ENCODE results near the gene REEP5.
"Not testable (repeated sequence)": the region's sequence is repeated elsewhere in the genome, so short reads cannot be mapped to it uniquely, and the experiment has no call there.

Gene REEP5

DNA sequence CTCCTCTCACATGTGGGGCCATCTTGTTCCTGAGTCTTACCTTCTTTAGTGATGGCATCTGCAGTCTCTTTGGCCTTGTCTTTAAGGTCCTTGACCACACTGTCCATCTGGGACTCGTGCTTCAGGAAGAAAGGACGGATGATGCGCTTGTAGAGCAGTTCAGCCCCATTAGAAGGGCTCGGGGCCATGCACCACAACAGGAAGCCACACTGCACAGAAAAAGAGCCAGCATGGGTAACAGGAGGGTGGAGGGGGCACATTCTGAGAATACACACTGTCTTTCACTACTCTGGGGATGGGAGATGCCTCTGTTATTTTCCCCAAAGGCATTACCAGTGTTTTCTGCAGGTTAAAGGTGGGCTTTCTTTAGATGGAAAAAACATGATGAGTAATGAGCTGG, 35.1 kb downstream of the REEP5 start:
- no peak for DNase-seq (ENCODE audit: low read depth, low spot score)

DNA sequence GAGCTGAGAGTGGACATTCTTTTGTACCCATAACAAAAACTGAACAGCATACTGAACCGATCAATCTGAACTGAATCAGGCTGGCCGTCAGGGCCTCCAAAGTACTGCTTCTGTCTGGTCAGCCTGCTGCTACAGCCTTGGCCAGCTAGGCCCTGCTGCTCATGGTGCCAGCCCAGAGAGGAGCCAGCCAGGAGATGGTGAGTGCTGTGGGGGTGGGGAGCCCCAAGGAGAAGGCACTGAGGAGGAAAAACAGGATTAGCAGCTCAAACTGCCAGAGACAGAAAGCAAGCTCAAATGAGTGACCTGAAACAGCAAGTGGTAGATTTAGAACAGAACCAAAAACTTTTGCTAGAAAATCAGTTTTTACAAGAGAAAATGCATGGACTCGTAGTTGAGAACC, 37.0 kb downstream of the REEP5 start:
- no peak for DNase-seq (ENCODE audit: low read depth, low spot score)

DNA sequence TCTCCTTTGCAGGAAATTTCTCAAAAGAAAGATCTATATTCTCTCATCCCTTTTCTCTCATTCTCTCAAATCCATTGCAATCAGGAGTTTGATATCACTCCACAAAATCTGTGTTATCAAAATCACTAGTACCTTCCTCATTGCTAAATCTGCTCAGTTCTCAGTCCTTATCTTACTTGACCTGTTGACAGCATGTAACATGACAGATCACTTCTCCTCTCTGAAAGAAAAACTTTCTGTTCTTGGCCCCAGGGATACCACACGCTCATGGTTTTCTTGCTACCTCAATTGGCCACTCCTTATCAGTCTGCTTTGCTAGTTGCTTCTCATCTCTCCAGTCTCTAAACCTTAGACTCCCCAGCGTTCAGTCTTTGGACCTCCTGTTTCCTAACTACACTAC, 38.8 kb downstream of the REEP5 start:
- DNase-seq (ENCODE audit: low read depth, low spot score) = no peak

DNA sequence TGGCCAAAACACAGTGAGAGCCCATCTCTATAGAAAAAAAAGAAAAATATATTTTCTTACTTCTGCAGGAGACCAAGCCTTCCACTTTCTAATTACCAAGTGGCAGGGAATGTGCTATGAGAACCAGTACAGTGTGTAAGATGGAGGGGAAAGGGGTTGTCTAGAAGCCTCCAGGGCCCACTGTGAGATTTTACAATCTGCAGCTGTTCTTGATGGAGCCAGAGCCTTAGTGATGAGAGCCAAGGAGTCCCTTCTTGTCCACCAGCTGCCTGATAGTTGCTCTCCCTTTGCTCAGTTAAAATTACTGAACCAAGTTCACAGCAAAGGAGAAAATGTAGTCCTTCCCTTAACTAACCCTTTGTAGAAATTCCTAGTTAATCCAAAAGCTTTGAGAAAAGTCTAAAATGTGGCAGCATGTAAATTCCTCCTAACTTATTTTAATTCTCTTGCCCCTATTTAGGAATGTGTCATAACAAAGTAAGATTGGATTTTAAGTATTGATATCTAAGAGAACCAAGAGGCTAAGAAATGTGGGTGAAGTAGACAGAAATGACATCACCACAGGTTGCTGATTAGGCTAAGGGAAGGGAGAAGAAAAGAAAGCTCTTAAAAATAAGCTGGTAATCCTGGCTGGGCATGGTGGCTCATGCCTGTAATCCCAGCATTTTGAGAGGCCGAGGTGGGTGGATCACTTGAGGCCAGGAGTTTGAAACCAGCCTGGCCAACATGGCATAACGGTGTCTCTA, 41.6 kb downstream of the REEP5 start:
- no peak for DNase-seq (ENCODE audit: low read depth, low spot score)

DNA sequence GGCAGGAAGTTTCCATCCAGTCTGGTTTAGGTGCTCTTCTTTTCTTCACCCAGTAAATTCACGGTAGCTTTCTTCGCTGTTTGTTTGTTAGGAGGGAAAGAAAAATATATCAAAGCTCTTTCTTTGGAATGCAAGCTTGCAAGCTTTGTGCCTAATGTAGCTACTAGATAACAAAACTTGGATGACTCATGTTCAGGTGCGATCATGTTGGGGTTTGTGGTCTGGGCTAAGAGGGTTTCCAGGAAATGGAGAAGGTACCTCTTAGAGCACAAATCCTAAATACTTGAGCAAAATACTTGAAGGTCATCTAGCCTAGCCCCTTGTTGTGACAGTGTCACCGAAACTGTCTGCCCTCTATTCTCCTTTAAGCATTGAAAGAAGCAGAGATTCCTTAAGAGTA, 43.3 kb downstream of the REEP5 start:
- DNase-seq (ENCODE audit: low read depth, low spot score) = no peak

DNA sequence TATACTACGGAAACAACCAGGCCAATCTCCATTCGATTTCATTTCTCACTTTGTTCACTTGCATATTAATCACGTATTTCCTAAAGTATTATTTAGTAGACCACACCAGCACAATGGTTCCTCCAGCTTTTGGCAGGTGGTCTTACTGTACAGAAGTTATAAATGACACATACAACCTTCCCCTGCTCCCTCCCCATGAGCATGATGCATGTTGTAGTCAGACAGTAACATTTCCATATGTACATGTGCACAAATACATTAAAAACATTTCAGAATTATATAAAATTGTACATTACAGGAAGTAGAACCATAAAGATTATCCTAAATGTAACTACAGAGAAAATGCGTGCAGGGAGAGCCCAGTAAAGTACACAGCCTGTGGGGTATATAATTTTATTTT, 43.9 kb downstream of the REEP5 start:
- no peak for DNase-seq (ENCODE audit: low read depth, low spot score)

DNA sequence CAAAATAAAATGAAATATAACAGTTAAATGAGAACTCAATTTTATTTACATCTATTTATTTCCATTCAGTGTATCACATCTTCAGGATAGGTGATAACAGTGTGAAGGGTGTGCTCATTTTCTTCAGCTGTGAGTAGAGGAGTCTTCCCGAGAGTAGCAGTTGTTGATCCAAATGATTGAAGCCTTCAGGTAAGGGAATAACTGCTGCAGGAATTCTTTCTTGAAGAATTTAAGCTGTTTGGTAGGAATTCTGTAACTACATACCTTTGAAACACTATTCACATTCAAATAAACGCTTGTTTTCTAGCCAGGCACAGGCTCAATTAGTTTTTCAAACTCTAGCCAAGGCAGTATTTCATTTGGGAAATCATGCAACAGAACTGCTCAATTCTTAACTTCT, 45.7 kb downstream of the REEP5 start:
- no peak for DNase-seq (ENCODE audit: low read depth, low spot score)

DNA sequence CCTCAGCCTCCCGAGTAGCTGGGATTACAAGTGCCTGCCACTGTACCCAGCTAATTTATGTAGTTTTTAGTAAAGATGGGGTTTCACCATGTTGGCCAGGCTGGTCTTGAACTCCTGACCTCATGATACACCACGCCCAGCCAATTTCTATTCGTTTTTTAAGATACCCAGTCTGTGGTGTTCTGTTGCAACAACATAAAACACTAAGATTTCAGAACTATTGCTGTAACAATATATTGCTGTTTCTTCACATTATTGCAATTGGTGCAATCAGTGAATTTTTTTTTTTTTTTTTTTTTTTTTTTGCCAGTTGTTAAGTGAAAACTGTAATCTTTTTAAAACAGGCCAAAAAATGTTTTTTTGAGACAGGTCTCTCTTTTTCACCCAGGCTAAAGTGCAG, 51.1 kb downstream of the REEP5 start:
- no peak for DNase-seq (ENCODE audit: low read depth, low spot score)

DNA sequence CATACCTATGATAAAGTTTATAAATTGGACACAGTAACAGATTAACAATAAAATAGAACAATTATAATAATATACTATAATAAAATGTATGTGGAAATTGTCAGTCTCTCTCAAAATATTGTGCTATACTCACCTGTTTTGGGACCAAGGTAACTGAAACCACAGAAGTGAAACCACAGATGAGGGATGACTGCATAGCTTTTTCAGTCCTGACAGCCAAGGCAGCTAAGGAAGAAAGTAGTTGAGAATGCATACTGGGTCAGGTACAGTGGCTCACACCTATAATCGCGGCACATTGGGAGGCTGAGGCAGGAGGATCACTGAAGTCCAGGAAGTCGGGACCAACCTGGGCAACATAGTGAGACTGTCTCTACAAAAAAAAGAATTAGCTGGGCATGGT, 52.1 kb downstream of the REEP5 start:
- no peak for DNase-seq (ENCODE audit: low read depth, low spot score)

DNA sequence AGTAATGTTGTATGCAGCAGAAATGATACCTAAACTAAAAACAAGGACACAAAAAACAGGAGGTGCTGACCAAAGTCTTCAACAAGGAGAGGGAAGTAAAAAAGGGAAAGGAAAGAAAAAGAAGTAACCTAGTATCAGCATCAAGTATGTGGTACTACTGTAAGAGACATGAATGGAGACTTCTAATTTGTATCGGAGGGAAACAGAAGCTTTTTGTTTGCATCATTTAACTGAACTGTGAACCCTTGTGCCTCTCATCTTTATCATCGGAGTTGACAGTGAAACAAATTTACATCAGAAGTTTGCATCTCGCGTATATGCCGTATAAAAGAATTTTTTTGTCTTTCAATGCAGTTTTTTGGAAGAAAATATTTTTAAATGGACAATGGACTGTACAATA, 54.6 kb downstream of the REEP5 start:
- DNase-seq (ENCODE audit: low read depth, low spot score) = no peak

DNA sequence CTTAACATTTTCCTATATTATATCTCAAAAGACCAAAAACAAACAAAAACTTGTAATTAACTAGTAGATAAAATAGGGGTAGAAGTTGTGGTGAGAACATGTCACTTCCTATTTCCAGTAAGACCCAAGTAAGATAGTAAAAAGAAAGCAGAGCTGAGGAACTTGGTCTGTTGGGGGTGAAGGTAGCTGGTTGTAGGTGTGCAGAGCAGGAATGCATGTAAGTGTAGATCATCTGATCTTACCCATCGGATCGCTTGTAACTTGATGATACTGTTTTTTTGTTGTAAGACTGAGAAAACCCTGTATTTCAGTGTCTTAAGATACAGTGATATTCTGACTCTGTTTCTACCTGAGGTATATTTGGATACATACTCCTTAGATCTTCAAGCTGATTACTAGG, 55.3 kb downstream of the REEP5 start:
- DNase-seq (ENCODE audit: low read depth, low spot score) = no peak

DNA sequence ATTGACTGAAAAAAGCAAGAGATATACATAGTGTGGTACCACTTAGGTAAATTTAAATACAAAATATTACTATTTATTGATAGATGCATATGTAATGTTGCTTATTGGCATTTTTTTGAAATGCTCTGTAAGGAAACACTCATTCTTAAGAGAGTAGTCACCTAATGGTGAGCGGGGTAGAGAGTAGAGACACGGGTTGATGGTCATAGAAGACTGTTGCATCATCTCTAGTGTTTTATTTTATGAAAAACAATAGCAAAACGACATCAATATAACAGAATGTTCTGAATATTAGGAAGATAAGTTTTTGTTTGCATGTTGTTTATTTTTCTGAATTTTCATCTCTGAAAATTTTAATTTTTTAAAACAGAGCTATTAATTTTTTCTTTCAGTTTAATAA, 56.9 kb downstream of the REEP5 start:
- no peak for DNase-seq (ENCODE audit: low read depth, low spot score)

DNA sequence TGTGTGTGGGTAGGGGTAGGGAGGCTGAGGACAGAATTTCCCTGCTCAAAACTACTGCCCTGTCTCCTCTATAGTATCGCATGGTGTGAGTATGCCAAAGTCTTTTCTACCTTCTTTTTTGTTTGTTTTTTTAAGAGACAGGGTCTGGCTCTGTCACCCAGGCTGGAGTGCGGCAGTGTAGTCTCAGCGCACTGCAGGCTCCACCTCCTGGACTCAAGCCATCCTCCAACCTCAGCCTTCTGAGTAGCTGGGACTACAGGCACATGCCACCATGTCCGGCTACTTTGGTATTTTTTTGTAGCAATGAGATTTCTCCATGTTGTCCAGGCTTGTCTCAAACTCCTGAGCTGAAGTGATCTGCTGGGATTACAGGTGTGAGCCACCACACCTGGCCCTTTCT, 58.5 kb downstream of the REEP5 start:
- DNase-seq (ENCODE audit: low read depth, low spot score) = no peak

DNA sequence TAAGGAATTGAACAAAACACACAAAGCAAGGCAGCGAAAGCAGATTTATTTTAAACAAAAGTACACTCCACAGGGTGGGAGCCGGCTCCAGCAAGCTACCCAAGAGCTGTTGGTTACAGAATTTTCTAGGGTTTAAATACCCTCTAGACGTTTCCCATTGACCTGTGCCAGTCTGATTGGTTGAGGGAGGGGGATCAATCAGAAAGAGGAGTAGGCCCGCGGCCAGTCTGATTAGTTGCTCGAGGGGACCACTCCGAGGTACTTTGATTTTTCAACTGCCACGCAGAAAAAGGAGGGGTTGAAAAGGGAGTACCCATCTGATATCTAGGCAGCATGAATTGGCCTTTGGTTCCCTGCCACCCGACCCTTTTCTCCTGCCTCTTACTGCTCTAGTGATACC, 59.9 kb downstream of the REEP5 start:
- peak; percentile 52 for DNase-seq (ENCODE audit: low read depth, low spot score)

DNA sequence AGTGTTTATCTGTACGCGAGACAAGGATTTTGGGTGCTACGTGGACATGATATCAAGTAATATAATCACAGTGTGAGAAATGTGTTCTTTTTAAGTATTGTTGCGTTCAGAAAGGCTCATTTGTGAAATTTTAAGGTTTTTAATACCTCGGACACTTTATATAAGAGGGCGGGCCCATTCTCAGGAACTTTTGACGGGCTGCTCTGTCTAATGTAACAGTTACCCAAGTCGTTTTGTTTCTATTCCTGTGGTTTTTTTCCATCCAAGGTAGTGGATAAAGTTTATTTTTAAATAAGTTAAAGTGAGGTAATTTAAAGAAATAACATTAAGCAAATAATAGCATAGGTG, 60.4 kb downstream of the REEP5 start:
- no peak for DNase-seq (ENCODE audit: low read depth, low spot score)

DNA sequence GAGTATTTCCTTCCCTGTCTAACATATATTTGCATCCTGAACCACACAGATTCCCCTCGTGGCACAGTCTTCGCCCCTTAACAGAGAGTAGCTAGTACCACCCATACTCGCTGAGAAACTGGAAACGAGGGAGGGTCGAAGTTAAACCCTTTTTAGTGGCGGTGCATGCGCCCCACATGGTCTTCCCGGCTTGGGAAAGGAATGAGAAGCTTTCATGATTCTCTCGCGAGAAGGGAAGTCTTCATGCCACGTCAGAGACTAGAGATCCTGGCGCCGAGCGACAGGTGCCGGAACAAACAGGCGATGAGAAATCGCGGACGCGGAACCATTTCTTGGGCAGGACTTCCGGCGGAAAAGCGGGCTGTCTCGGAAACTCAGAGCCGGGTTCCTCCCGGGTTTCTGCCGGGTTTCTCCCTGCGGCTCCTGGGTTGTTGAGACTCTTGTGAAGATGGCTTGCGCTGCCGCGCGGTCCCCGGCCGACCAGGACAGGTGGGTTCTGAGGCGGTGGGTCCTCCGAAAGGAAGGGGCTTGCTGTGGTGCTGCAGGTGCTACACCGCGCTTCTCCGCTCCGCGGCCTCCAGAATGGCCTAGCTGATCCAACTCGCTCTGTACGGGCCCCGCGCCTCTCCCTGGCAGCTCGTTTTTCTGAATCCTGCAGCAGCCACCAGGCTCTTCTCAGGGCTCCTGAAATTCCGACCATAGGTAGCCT, 60.9 kb downstream of the REEP5 start, which contains the start of gene SRP19:
Gene SRP19 (plus strand): TSS at position 359 of the 709 bp plus-strand sequence. CDS start 90 bp downstream, at position 449.
- DNase-seq (ENCODE audit: low read depth, low spot score) = peak; percentile 97

DNA sequence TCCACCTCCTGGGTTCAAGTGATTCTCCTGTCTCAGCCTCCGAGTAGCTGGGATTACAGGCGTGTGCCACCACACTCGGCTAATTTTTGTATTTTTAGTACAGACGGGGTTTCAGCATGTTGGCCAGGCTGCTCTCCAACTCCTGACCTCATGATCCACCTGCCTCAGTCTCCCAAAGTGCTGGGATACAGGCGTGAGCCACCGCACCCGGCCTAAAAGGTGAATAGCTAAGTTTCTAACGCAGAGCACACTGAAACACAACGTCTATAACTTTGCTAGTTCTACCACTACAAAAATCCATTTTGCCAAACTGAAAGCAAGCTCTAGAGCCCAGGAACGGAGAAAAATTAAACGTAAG, 61.5 kb downstream of the REEP5 start:
- not testable (repeated sequence) for DNase-seq (ENCODE audit: low read depth, low spot score)

DNA sequence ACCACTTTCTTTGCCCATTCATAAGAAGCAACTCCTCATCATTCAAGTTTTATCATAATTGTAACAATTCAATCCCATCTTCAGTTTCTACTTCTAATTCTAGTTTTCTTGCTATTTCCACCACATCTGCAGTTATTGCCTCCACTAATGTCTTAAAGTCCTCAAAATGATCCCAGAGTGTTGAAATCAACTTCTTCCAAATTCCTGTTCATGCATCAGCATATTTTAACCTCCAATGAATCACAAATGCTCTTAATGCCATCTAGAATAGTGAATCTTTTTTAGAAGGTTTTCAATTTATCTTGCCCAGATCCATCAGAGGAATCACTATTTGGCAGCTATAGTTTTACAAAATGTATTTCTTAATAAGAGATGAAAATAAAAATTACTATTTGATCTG, 64.2 kb downstream of the REEP5 start:
- no peak for DNase-seq (ENCODE audit: low read depth, low spot score)

DNA sequence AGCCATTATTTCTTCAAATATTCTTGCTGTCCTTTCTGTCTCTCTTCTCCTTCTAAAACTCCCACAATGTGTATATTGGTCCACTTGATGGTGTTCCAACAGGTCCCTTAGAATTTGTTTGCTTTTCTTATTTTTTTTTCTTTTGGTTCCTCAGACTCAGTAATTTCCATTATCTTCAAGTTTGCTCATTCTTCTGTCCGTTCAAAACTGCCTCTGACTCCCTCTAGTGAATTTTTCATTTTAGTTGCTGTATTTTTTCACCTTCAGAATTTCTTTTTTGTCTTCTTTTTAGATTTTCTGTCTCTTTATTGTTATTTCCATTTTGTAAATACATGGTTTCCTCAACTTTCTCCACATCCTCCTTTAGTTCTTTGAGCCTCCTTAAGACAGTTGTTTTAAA, 67.4 kb downstream of the REEP5 start:
- DNase-seq (ENCODE audit: low read depth, low spot score) = no peak

DNA sequence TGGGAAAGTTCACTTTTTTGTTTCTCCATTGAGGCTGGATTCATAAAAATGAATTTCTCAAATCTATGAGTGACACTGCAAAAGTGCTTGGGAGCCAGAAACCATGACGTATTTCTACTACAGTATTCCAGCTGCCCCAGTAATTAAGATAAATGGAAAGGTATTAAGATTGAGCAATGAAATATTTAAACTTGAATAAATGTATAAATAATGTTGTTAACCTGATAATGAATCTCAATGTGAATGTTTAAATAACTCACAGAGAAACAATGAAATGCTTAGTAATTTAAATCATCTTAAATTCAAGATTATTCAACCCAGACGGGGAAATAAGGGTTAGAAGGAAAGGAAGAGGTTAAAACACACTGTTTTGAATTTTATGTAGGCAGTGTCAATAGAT, 72.1 kb downstream of the REEP5 start:
- DNase-seq (ENCODE audit: low read depth, low spot score) = no peak

DNA sequence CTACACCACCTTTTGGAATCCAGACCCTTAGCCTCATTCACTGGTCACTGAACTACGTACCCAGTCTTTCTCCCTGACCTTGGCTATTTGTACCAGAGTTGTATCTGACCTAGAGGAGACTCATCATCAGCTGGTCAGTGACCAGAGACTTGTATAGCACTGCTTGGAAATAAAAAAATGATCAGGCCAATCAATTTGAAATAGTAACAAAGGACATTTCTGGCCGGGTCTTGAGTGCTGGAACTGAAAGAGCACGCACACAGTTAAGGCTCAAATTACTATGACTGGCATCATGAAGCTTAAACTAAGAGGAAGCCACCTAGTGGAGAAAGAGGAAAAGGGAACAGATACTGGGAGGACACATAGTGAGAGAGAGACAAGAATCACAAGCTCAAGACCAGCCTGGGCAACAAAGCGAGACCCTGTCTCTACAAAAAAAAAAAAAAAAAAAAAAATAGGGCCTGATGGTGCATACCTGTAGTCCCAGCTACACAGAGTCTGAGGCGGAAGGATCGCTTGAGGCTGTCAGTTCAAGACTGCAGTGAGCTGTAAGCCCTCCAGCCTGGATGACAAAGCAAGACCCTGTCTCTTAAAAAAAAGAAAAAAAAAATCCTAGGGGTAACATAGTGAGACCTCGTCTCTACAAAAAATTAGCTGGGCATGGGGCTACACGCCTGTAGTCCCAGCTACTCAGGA, 73.8 kb downstream of the REEP5 start:
- peak; percentile 60 for DNase-seq (ENCODE audit: low read depth, low spot score)

DNA sequence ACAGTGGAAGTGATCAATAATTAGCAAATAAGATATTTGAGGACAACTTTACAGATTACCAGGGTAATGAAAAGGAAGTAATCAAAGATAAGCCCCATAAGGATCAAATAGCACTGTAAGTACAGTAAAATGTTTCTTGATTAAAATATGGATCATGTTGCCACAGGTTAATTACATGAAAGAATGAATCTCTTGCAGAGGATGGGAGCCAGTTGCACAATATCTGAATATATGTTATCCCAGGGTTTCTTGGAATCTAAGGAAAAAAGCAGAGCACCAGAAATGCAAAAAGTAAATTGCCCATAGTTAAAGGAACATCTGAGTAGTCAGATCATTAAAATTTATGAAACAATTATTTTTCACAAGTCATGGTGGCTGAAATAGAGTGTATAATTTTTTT, 74.7 kb downstream of the REEP5 start:
- no peak for DNase-seq (ENCODE audit: low read depth, low spot score)

DNA sequence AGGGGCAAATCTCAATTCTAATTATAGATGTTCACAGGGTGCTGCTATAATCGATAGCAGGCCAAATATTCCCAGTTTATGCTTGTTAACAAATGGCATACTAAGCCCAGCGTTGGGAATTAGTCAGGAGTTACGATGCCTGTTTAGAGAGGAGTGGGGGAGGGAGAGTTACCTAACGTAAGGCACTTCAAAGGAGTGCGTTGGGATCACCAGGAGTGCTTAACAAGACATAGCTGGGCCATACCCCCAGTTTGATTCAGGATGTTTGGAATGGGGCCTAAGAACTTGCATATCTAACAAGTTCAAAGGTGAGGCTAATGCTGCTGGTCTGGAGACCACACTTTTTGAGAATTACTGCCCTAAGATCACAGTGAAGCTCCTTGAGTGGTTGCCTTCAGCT, 75.5 kb downstream of the REEP5 start:
- DNase-seq (ENCODE audit: low read depth, low spot score) = peak; percentile 3

Measured in ELF-1 (cell line).